NCI-H1436 treated with DMSO at 0.1 percent for 48 hours (cell line): ENCODE measurements around the gene AGPAT4.
"Not testable (repeated sequence)": the region's sequence is repeated elsewhere in the genome, so short reads cannot be mapped to it uniquely, and the experiment has no call there.

Experiments
- DNase-seq: peaks from one replicate; lab custom pipeline; 2025; lab: John Stamatoyannopoulos, UW

Gene AGPAT4

DNA sequence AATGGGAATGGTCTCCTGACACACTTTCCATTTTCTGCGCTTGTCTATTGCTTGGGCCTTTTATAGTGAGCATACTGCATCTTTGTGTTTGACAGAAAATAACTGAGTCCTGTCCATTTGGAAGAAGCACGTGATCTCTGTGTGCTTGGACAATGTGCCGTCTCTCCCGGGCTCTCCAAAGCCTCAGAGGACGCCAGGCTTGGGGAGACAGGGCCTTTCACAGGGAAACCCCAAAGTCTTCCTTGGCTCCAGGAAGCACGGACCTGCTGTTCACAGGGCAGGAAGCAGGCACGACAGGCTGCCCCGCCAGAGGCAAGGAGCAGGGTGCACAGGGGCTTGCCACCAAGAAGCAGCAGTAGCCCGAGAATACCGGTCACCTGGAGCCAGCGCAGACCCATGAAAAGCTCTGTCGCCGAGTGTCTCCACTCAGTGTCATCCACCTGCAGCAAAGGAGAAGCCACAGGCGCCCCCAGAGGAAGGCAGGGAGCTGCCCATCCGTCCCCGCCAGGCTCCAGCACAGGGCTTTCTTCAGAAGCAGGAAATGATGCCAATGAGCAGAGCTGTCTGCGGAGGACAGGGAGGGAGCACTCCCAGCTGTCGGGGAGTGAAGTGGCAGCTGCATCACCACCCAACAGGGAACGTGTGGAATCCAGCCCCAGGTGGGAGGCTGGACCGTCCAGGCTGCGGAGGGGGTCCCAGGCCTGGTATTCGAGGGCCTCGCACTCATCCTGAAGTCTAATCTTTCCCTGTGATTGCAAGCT, 135.1 kb downstream of the AGPAT4 start:
- DNase-seq = no peak

DNA sequence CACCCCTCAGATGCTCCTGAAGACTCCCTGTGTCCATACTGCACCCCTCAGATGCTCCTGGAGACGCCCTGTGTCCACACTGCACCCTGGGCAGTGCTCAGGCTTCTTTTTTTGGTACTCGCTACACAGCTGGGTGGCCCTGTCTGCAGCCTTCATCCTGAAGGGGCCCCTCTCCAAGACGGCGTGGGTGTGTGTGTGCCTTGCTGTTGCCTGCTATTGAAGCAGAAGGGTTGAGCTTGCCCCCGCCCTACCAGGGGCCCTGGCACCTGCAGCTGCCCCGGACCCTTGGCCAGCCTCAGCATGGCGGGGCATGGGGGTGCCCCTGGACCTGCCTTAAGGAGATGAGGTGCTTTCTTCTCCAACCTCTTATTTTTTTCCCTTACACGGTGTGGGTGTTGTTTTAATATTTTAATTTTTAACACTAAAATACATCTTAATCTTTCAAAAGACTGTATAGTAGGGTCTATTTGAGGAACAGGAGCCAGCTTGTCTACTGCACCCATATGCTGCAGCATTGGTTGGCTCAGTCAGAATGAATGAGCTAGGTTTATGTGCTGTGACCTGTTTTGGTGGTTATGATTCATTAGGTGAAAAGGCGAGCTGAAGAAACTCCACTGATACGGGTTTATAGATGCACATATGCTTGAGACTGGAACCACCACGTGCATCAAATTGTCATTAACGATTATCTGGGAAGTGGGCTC, 135.9 kb downstream of the AGPAT4 start:
- no peak for DNase-seq

DNA sequence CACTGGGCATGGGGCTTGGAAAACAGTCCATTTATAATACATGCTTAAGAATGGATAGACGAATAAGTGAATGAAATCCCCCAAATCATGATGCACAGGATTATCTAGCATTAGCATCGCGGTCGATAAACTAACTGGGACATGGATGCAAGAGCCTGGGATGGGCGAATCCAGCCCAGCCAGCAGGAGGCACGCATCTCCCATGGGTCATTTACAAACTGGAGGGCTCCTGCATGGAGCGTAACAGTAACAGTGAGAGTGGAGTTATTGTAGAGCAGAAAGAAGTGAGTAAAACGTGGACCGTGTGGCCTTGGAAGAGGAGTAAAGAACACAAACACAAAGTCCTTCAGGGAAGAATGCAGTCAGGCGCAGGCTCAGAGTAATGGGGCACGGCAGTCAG, 136.5 kb downstream of the AGPAT4 start:
- no peak for DNase-seq

DNA sequence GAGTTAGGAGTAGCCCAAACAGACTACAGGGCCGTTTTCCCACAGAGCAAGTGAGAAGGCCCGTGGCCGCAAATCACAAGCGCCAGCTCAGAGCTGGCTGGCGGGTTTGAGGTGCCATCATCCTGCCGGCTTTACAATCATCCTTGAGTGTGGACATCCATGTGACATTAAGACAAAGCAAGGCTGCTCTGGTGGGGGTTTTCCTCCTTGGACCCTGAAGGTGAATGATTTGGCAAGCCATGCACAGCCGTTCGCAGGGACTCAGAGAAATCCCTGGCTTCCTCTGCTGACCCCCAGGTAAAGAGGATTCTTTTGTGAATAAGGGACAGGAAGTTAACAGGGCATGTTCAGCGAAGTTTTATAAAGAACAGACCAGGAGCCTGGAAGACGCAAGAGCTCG, 137.2 kb downstream of the AGPAT4 start:
- DNase-seq = no peak

DNA sequence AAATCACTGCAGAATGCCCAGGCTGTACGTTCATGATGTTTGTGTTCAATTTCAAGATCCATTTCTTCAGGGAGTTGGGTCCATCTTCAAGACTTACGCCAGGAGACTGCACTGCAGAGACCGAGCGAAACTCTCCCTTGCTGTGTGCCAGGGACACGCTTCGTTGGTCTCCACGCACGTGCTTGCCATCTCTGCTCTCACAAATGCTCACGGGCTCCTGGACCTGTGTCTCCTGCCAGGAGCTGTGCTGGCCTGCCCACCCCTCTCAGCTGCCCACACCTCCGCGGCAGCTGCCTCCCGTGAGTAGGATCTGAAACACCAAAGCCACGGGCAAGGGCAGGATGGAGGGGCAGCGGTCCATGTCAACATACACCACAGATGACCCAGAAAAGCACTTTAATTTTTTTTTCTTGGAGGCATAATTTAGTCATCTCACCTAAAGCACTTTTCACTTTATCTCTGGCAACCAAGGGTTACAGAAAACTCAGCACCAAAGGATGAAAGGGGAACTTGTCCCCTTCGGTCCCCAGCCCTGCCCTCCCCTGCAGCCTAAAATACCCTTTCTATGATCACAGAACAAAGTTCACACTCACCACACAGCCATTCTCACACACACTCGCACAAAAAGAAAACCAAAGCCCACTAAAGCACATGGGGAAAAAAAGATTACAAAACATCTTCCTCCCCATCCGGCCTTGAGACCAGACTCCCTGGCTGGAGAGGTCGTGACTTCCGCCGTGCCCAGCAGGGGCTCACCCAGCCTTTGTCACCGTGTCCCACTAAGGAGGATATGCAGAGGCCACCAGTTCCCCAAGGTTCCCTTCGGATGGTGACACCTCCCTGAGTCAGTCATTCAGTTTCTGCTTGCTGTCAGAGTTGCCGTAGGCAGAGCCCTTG, 137.9 kb downstream of the AGPAT4 start:
- no peak for DNase-seq

DNA sequence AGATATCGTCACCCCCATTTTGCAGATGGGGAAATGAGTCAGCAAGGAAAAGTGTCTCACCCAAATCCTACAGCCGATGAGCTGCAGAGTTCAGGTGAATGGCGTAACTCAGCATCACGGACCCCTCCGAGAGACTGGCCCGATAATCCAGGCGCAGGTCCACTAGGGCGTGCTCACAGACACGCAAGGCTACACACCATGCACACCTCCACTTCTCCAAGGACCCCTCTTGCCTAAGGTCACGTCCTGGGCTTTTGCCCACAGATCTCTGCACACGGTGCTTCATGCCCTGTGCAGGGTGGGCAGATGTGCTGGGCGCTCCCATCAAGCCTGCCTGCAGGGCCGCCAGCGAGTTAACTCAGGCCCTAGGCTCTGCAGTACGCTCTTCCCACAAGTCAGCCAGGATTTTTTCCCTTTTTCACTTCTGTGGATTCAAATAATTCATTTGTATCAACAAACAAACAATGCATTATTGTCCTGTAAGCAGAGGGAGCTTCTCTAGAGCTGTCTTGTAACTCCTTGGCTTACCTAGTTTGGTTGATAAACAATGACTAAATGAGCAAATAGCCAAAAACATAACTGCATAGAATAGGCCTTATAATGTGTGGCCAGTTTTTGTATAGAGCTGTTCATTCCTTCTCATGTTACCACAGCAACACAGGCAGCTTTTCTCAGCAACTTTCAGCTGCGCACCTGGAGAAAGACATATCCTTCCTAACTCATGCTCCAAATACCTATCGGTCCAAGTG, 139.1 kb downstream of the AGPAT4 start:
- DNase-seq = no peak

DNA sequence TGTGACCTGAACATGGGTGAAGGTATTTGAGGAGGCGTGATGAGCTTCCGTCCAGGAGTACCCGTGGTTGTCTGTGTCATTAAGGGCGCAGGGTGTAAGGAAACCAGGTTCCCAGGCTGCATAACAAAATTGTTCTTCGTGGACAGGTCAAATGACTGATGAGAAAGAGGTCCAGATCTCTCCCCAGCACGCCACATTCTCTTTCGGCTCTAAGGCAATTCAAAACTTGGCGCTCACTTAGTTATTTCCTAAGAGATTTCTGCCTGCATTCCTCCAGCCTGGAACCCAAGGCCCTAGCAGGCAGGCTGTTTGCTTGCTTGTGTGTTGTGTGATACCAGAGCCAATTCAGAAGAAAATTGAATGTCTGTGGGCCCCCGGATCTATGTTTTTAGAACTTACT, 139.9 kb downstream of the AGPAT4 start:
- no peak for DNase-seq

DNA sequence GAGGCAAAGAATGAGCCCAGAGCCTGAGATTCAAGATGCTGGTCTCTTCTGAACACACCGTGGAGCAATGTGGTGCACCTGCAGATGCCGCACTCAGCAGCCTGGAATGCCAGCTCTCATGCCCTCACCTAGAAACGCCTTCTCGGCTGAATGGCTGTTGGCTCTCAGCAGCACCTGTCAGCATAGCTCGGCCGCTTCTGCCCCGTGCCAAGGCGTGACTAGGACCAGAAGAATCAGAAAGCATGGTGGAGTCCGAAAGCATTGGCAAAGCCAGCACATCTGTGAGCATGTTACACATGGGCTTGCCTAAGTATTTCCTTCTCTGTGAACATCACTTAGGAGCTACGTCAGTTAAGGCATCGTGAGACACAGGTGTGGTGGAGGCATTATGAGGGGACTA, 141.5 kb downstream of the AGPAT4 start:
- no peak for DNase-seq

DNA sequence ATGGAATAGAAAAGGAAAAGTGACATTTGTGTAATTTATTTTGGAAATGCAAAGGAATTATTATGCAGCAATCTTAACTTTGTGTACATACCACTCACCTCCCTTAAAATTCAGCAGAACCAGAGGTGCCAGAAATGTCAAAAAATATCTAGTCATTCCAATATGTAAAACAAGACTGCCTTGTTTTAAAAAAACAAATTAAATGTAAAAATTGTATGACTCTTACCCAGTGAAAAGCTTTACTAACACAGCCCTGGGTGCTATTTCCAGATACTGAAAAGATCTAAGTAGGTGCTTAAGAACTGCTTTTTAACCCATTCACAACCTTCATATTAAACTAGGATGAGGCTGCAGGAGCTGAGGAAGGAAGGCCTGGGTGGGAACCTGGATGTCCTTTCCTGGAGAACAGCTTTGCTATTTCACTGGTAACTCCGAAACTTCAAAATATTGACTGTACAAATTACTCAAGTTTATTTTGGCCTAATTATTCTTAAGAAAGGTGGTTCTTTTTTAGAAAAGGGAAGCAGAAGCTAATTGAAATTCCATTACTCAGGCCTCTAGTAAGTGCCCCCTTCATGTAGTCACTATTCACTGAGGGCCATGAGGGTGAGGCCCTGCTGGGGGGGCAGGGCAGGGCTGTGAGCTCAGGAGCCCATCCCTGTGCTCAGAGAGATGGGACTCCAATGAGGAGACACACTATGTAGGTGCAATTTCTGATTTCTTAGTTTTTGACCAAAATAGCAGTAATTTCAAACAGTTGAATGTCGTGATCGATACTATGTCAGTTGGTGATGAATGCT, 142.7 kb downstream of the AGPAT4 start:
- no peak for DNase-seq

DNA sequence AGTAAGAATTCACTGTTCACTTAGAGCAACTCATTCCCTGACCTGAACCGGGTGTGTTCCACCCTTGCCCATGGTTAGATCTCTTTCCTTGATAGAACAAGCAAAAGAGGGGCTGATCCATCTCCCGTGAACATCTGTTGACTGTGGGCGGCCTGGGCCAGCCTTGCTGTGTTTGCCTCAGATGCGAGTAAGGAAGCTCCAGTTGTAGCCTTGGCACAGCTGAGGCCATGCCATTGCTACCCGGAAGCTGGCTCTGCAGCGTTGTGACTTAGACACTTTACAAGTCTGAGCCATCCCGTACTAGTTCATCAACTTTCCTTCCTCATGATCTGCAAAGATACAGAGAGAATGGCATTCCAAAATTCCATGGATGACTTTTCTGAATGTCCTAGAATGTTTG, 143.3 kb downstream of the AGPAT4 start:
- DNase-seq = no peak

DNA sequence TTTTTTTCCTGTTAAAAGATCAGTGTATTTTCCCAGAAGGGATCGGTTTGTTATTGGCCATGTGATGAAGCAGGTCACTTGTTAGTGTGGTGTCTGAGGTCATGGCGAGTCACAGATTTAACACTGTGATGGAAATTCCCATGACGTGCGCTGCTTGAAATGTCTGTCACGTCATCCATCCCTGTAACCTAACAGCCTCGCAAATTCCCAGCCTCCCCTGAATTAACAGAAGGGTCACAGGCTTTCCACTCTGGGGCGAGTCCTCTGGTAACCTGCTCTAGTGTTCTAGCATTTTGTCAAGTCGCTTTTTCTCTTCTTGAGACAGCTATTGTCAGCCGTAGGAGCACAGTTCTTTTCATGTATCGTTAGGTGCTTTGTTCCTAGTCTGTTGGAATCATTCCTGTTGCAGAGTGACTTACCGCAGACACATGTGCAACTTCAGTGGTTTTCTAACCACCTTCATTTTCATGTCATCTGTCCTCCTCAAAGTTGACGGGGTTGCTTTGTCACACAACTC, 145.1 kb downstream of the AGPAT4 start:
- DNase-seq = no peak

DNA sequence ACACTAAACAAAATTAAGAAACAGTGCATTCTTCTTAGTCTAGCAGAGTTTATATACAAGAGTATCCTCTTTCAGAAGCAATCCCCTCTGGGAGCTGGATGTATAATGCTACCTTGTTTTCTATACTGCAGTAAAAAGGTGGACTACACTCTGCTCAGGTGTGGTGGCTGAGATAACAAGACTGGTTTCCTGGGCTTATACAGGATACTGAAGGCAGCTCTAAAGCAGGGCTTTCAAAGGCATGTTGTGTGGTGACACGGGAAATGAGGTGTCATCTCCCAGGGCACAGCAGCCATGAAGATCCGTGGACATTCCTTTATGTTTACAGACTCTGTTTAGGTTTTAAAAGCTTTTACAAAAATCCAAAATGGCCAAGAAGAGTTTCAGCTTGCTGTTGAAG, 145.6 kb downstream of the AGPAT4 start:
- no peak for DNase-seq

DNA sequence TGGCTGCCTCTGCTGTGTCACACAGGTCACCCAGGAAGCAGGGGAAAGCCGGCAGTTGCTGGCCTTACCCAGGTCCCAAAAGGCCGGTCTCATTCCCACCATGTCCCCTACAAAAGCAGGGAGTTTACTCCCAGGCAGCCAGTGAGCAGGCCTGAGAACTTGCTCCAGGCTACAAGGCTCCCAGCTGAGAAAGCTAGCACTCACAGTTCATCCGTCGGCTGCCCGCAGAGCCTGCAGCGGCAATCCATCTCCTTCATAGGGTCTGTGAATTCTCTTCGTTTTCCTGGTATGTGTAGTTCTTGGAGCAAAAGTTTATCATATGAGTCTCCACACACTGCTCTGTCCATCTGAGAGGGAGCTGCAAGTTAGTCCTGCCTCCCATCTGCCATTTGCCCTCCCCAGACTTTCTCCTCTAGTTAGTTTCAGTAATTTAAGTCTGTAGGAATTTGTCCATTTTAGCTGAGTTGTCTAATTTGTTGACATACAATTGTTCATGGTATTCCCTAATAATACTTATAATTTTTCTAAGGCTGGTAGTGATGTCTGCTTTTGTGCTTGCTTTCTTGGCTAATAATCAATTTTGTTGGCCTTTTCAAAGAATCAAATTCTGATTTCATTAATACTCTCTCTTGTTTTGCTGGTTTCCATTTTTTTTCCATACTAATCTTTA, 146.7 kb downstream of the AGPAT4 start:
- no peak for DNase-seq

DNA sequence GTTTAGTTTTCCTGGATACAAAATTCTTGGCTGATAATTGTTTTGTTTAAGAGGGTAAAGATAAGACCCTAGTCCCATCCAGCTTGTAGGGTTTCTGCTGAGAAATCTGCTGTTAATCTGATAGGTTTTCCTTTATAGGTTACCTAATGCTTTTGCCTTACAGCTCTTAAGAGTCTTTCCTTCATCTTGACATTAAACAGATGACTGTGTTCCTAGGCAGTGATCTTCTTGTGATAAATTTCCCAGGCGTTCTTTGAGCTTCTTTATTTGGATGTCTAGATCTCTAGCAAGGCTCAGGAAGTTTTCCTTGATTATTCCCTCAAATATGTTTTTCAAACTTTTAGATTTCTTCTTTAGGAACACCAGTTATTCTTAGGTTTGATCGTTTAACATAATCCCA, 148.3 kb downstream of the AGPAT4 start:
- no peak for DNase-seq

DNA sequence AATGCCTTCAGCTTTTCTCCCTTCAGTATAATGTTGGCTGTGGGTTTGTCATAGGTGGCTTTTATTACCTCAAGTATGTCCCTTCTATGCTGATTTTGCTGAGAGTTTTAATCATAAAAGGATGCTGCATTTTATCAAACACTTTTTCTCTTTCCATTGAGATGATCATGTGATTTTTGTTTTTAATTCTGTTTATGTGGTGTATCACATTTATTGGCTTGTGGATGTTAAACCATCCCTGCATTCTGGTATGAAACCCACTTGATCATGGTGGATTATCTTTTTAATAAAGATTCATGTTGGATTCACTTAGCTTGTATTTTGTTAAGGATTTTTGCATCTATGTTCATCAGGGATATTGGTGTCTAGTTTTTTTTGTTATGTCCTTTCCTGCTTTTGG, 150.5 kb downstream of the AGPAT4 start:
- not testable (repeated sequence) for DNase-seq

DNA sequence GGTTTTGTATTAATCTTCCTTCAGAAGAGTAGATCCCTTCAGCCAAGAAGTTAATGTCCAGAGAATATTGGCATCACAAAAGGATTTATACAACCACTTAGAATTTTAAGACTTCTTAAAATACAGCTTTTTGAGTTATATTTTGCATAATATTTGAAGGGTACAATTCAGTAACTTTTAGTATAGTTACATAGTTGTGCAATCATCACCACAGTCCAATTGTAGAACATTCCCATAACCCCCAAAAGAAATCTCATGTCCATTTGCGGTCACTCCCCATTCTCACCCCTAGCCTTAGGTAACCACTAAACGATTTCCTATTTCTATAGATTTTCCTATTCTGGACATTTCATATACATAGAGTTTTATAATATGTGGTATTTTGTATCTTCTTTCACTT, 155.9 kb downstream of the AGPAT4 start:
- no peak for DNase-seq

DNA sequence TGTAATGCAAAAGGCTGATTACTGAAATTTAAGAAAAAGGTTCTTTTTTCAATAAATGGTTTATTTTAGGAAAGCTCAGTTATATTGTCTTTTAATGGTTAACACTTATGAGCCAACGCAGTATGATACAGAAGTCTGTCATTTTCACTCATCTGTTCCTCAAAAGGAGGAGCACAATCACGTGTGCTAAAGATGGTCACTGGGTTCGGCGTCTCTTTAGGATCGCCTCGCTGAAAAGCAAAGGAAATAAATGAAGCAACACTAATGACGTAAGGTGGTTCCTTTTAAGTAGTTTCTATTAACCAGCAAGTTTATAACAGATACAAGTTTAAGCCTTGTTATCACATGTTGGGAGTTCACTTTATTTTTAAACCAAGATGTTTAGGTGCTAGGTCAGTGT, 156.6 kb downstream of the AGPAT4 start:
- no peak for DNase-seq

DNA sequence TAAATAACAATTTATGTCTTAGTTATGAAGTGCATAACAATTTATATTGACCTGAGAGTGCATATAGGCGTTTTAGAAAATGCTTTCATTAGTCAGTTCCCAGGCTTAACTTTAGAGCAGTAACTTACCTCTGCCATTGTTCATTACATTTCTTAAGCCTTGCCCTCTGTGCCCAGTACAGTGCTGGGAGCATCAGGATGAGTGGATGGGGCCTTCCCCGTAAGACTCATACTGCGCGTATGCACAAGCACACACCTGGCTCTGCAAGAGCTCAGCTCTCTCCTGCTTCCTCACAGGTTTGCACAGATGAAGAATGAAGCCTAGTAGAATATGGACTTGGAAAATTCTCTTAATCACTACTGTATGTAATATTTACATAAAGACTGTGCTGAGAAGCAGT, 157.3 kb downstream of the AGPAT4 start:
- DNase-seq = no peak

DNA sequence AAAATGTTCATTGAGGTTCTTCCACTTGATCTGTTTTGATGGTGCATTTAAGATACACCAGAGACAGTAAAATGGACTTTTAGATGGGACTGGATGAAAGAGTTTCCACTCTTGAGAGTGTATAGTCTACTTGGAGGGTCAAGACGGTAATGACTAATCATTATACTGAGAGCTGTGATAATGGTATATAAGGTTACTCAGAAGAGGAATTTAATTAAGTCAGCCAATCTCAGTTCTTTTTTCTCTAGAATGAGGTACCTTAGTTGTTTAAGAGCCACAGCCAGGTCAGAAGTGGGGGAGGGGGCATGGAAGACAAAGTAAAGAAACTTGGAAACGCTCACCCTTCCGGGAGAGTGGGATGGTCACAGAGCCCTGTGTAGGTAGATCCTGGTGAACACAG, 158.4 kb downstream of the AGPAT4 start:
- DNase-seq = no peak

DNA sequence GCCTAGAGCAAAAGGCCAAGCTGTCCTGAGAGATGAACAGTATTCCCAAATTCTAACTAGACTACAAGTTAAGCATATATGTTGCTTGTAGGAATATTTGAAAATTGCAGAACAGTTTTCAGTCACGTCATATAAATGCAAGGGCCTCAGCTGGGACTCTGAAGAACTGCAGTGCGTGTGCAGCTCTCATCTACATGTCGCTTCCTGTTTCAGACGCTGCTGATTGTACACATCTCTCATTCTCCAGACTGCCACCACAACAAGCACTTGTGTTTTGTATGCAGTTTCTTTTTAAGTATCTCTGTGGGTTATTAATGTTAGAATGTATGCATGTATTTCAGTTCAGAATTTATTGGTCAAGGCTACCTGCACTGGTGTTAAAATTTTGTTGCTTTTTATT, 162.6 kb downstream of the AGPAT4 start:
- no peak for DNase-seq
